Muscle of arm (tissue), 12 donors: Measurements from ENCODE around the gene RGS3. TPM values are rescaled to one million over a fixed set of nuclear protein-coding genes. Genes with fewer than 3 reads are reported as not detected.
"Not testable (repeated sequence)": the region's sequence is repeated elsewhere in the genome, so short reads cannot be mapped to it uniquely, and the experiment has no call there.

ENCODE experiments used
- DNase-seq: peaks from one replicate; pipeline ENCODE4 v3.0.0-alpha.2; 2013
- polyA plus RNA-seq, 12 donors: library from polyadenylated mRNA; unstranded; fragments of 120-200 nt; gene quantifications; one replicate each; pipeline ENCODE4 v1.2.1, GENCODE V29; 2013; ENCODE audit not compliant: insufficient read length in 12 of 12

RGS3 gene
- polyA plus RNA-seq, 12 donors: 36.9 to 56.4 (median 43.6) TPM; not detected in 1

- no peak for DNase-seq
Observed at GRCh38 chr9:113543296-113543981, 79.9 kb downstream of the RGS3 start.

DNA sequence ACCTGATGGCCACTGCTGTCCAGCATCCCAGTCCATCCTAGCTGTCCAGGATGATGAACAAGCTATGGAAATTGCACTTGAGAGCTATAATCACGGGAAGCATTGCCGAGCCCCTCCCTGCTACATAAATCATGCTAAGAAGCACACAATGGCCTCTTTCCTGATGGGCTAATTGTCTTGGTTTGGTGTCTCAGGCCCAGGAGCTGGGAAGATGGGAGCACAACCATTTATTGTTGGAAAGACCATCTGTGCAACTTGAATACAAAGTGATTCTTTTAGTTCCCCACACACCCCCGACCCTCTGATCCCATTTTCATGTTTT, 80.4 kb downstream of the RGS3 start:
- DNase-seq: no peak

GRCh38 chr9:113545068-113545467, 81.5 kb downstream of the RGS3 start:
- DNase-seq: no peak

- DNase-seq: no peak
Observed at GRCh38 chr9:113546566-113546965, 83.0 kb downstream of the RGS3 start.

- DNase-seq: no peak
Observed at GRCh38 chr9:113547501-113547900, 84.0 kb downstream of the RGS3 start.

GRCh38 chr9:113548221-113549041, 84.9 kb downstream of the RGS3 start:
- peak; percentile 31 for DNase-seq

DNA sequence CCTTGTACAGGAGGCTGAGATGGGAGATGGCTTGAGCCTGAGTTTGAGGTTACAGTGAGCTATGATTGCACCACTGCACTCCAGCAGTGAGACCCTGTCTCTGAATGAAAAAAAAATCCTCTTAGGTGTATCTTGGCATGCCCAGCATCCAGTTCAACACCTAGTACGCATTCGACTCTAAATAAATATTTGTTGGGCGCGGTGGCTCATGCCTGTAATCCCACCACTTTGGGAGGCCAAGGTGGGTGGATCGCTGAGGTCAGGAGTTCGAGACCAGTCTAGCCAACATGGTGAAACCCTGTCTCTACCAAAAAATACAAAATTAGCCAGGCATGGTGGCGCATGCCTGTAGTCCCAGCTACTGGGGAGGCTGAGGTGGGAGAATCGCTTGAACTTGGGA, 86.4 kb downstream of the RGS3 start:
- not testable (repeated sequence) for DNase-seq

GRCh38 chr9:113556877-113557593, 93.5 kb downstream of the RGS3 start:
- DNase-seq: no peak

- no peak for DNase-seq
Observed at GRCh38 chr9:113558632-113559502, 95.3 kb downstream of the RGS3 start.

DNA sequence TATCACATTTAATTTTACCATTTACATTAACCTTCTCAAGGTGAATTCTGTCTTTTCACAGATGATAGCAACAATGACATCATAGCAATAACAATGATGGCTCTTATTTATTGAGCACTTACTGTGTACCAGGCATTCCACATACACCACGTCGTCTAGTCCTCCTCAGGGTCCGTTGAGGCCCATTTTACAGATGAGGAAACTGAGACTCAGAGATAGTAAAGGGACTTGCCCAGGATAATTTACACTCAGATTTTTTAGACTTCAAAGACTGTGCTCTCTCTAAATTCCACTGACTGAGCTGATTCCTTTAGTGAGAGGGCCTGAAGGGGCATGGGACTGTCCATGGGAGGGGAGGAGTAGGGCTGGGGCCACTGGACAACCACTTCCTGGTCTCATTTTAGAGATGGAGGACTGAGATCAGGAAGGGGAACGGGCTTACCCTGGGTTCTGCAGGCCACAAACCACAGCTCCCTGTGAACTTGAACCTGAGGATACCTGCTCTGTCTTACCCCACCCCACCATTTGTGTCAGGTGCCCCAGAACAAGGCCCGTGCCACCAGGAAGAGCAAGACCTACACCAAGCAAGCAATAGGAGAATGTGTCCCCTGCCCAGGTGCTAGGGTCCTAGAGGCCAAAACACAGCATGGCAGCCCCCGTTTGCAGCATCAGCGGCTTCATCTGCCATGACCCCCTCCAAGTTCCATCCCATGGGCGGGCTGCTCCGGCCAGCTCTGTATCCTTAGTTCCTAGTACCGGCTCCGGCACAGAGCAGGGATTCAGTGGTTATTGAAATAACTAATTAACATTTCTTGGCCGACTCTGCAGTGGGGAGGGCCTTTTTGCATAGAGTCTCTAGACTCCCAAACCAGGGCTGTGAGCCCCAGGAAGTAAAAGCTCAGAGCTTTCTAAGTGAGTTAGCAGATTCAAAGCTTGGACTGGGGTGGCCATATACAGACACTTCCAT, 96.6 kb downstream of the RGS3 start:
- no peak for DNase-seq

DNA sequence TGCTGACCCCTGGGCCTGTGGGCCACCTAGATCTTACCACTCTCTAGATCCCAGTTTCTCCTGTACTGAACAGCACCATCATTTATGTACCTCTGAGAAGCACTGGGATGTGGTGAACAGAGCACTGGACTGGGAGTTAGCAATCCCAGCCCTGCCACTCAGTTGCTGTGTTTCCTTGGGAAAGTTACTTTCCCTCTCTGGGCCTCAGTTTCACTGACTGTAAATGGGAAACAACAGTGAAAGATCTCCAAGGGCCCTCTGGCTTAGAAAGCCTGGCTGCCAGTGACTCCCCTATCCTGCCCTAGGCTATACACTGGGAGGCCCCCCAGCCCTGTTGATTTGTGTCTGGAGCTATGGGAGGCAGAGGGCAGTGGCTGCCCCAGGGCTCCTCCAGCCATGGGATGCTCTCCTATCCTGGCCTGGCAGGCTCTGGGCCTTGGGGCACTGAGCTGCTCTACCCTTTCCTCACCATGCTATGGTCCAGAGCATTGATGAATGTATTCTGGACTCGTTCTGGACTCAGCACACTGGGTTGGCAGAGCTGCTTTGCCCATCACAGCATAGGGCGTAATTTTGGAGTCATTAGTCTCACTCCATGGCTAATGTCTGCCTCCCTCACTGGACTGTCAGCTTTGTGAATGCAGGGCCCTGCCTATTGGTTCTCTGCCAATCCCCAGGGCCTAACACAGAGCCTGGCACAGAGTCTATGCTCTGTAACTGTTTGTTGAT, 99.3 kb downstream of the RGS3 start:
- no peak for DNase-seq

- no peak for DNase-seq
Observed at GRCh38 chr9:113563826-113564497, 100.4 kb downstream of the RGS3 start.

DNA sequence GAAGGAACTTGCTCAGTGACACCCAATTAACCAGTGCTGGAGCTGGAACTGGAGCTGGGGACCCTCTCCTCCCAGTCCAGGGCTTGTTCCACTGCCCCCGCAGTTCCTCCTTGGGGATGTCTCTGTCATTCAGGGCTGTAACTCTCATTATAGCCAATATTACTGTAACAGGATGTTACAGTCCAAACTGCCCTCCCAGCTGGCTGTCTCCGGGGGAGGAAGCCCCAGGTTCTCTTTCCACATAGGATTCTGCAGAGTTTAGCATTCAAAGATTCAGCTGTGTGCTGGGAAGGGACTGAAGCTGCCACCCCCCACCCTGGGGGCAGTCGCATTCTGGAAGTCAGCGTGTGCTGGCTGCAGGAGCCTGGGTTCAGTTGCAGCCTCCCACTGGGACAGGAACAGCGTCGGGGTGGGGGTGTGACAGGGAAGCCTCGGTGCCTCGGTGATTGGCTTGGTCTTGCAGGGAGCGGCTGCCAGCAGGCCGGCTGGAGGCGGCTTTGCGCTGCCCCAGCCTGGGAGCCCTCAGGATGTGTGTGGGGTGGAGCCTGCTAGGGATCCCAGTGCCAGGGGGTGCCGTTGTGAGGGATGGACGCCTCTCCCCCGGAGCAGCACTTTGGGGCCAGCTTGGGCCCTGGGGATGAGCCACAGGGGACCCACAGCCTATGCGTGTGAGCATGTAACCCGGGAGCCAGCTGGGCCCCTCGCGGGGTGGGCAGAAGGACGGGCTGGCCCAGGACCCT, 101.1 kb downstream of the RGS3 start:
- no peak for DNase-seq

DNA sequence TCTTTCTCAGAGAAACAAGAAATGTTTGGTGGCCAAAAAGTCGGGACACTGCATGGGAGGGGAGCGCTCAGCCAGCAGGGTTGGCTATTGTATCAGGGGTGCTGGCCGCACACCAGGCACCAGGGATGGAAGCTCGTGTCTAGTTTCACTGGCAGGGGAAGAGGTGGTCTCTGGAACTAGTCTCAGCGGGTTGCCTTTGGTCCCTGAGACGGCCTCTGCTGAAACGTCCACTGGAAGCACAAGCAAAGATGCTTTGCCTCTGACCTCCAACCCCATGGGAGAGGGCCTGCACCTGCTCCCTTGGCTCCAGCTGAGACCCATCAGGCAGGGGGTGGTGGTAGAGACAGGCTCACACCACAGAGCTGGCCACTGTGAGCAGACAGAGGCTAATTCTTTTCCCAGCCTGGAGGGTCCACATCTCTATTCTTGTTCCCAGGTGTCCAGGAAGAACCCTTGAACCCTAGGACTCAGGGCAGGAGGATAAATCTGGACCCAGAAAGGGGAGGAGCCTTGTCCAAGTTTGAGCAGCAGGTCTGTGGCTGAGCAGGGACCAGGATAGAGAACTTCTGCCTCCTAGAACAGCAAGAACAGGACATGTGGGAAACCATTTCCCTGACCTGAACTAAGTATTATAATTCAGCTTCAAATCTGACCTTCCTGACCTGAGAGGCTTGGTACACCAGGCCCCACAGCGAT, 102.6 kb downstream of the RGS3 start:
- DNase-seq: no peak

- DNase-seq: no peak
Observed at GRCh38 chr9:113566712-113567071, 103.2 kb downstream of the RGS3 start.

GRCh38 chr9:113567361-113568080, 104.0 kb downstream of the RGS3 start:
- no peak for DNase-seq

DNA sequence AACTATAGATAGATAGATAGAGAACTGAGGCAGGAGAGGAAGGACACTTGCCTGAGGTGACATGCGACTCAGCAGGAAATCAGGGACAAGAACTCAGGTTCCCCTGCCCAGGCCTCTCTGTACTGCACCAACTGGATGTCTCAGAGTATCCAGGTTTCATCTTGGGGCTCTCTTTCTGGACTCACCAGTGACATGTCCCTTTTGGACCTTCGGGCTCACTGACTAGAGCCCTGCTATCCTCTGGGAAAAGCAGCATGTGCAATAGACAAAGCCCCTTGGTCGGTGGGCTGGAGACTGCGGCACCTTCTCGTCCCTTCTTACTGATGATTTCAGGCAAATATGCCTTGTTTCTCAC, 104.5 kb downstream of the RGS3 start:
- no peak for DNase-seq
